OCI-LY3 (cell line): ENCODE measurements around the gene GJA4.

Source experiments
- H2AFZ ChIP-seq: fragments of 200-600, 300-600 bp; shearing (Covaris generic); 2 replicates; pipeline ENCODE4 v1.6.0; 2014; ENCODE audit warnings: antibody characterized with exemption, low read depth, low read length
- H3K27ac ChIP-seq: fragments of 200-600, 300-600 bp; sonication (generic); 2 replicates; pipeline ENCODE4 v1.5.1; 2014; ENCODE audit warnings: mild to moderate bottlenecking, low read length, moderate library complexity, mixed read lengths
- H3K27me3 ChIP-seq: fragments of 200-600, 300-600 bp; sonication (generic); 2 replicates; pipeline ENCODE4 v1.6.1; 2014; ENCODE audit warnings: low read depth, low read length, mixed read lengths
- H3K36me3 ChIP-seq: fragments of 200-600, 300-600 bp; sonication (generic); replicated peaks from 2 replicates; pipeline ENCODE3; 2014; ENCODE audit warnings: low read depth, low read length, mixed read lengths
- H3K4me1 ChIP-seq: fragments of 300-600, 200-600 bp; sonication (generic); 2 replicates; pipeline ENCODE4 v1.6.1; 2014; ENCODE audit warnings: low read length, mixed read lengths
- H3K4me2 ChIP-seq: fragments of 200-600, 300-600 bp; sonication (generic); 2 replicates; pipeline ENCODE4 v1.6.1; 2014; ENCODE audit warnings: low read length, mixed read lengths
- H3K4me3 ChIP-seq: fragments of 300-600, 200-600 bp; sonication (generic); 2 replicates; pipeline ENCODE4 v1.5.1; 2014; ENCODE audit warnings: antibody characterized with exemption, mild to moderate bottlenecking, low read length, moderate library complexity
- H3K79me2 ChIP-seq: fragments of 300-600, 200-600 bp; shearing (Covaris generic); 2 replicates; pipeline ENCODE4 v1.6.1; 2014; ENCODE audit warnings: mild to moderate bottlenecking, low read length, mixed read lengths
- H3K9ac ChIP-seq: fragments of 300-600, 200-600 bp; shearing (Covaris generic); 2 replicates; pipeline ENCODE4 v1.6.0; 2014; ENCODE audit warnings: mild to moderate bottlenecking, low read length, moderate library complexity
- H3K9me3 ChIP-seq: fragments of 200-600, 300-600 bp; shearing (Covaris generic); 2 replicates; pipeline ENCODE4 v1.6.1; 2014; ENCODE audit warnings: low read length, mixed read lengths; ENCODE audit not compliant: insufficient read depth
- H4K20me1 ChIP-seq: fragments of 200-600, 300-600 bp; sonication (generic); 2 replicates; pipeline ENCODE4 v1.6.1; 2016; ENCODE audit warnings: low read length, mixed read lengths; ENCODE audit not compliant: insufficient read depth
- CTCF ChIP-seq: fragments of 200-600, 300-600 bp; sonication (generic); IDR thresholded peaks from 2 replicates; pipeline ENCODE4 v1.5.1; 2014; ENCODE audit warnings: antibody characterized with exemption, low read length, low read depth
- EZH2phosphoT487 ChIP-seq: fragments of 200-600 bp; shearing (Covaris generic); IDR thresholded peaks from 2 replicates; pipeline ENCODE4 v1.6.1; 2018; ENCODE audit warnings: antibody characterized with exemption, mixed run types, low read depth

Gene GJA4

GRCh38 chr1:34779526-34779925, 13.3 kb upstream of the GJA4 start:
- Histone ChIP-seq H3K9me3 (no peaks in the 10 kb centered on the region), H3K36me3 (no peaks in the 10 kb centered on the region), H3K27me3 (no peaks in the 10 kb centered on the region), H4K20me1 (no peaks in the 10 kb centered on the region), H3K4me2 (no peak overlapping the region), H3K4me1 (no peaks in the 10 kb centered on the region), H3K9ac (no peak overlapping the region), H3K27ac (no peak overlapping the region), H3K4me3 (no peak overlapping the region), H3K79me2 (no peaks in the 10 kb centered on the region), H2AFZ (no peak overlapping the region)
- TF ChIP-seq EZH2phosphoT487 (no peak), CTCF (no peak)

- no peak overlapping the region for H3K9ac ChIP-seq
- H3K4me3 ChIP-seq: no peak overlapping the region
- no peaks in the 10 kb centered on the region for H4K20me1 ChIP-seq
- H3K27ac ChIP-seq: no peak overlapping the region
- TF ChIP-seq CTCF (no peak), EZH2phosphoT487 (no peak)
- H3K36me3 ChIP-seq: no peaks in the 10 kb centered on the region
- no peaks in the 10 kb centered on the region for H3K4me1 ChIP-seq
- no peaks in the 10 kb centered on the region for H3K9me3 ChIP-seq
- H3K4me2 ChIP-seq: no peak overlapping the region
- H3K27me3 ChIP-seq: no peaks in the 10 kb centered on the region
- no peaks in the 10 kb centered on the region for H3K79me2 ChIP-seq
- no peak overlapping the region for H2AFZ ChIP-seq
These were observed 12.8 kb upstream of the GJA4 start for GRCh38 chr1:34779962-34780361.

- Histone ChIP-seq H3K27ac (no peak overlapping the region), H3K79me2 (no peaks in the 10 kb centered on the region), H3K4me1 (no peaks in the 10 kb centered on the region), H4K20me1 (no peaks in the 10 kb centered on the region), H3K36me3 (no peaks in the 10 kb centered on the region), H3K9ac (no peak overlapping the region), H2AFZ (no peak overlapping the region), H3K4me2 (no peak overlapping the region), H3K27me3 (no peaks in the 10 kb centered on the region), H3K4me3 (no peak overlapping the region), H3K9me3 (no peaks in the 10 kb centered on the region)
- no peak for TF ChIP-seq EZH2phosphoT487
- no peak for TF ChIP-seq CTCF
These were observed 12.3 kb upstream of the GJA4 start for GRCh38 chr1:34780528-34780927.

GRCh38 chr1:34781071-34781843, 11.5 kb upstream of the GJA4 start, which contains the start of gene GJB3:
Gene GJB3 (plus strand): TSS chr1:34781214. CDS start chr1:34784763, 3,549 bp downstream.
- H3K4me2 ChIP-seq: no peak within 1 kb of the TSS
- no peaks in the 10 kb centered on the region for H3K79me2 ChIP-seq
- H3K9me3 ChIP-seq: no peaks in the 10 kb centered on the region
- no peaks in the 10 kb centered on the region for H3K27me3 ChIP-seq
- no peak for TF ChIP-seq CTCF
- TF ChIP-seq EZH2phosphoT487: no peak
- H2AFZ ChIP-seq: no peak within 1 kb of the TSS
- H4K20me1 ChIP-seq: no peaks in the 10 kb centered on the region
- no peak within 1 kb of the TSS for H3K4me3 ChIP-seq
- H3K36me3 ChIP-seq: no peaks in the 10 kb centered on the region
- no peaks in the 10 kb centered on the region for H3K4me1 ChIP-seq
- no peak within 1 kb of the TSS for H3K27ac ChIP-seq
- no peak within 1 kb of the TSS for H3K9ac ChIP-seq
